GM18499 (cell line): Measurements from ENCODE around the gene KRT79.
"Not testable (repeated sequence)": the region's sequence is repeated elsewhere in the genome, so short reads cannot be mapped to it uniquely, and the experiment has no call there.

Experiments used
- ATAC-seq: cut with Tn5 transposase; IDR thresholded peaks from one replicate; pipeline ENCODE4 v1.9.1; 2021; ENCODE audit warnings: moderate number of reproducible peaks; ENCODE audit not compliant: insufficient read depth, unreplicated experiment

Gene KRT79

DNA sequence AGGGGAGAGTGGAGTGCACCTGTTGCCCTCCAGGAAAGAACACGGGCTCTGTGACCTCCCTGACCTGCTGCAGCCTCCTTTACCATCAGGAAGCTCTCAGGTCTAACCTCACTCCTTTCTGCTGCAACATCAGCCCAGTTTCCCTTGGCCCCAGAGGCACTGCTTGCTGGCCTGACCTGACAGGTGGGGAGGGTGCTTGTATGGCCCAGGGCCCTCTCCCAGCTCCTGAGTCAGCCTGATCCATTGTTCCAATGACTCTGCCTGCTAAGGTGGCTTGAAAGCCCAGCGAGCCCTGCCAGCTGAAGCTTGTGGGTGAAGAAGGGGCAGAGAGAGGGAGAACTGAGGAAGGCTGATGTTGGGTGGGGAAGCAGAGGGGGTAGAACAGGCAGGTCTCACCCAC lies 27.9 kb upstream of the KRT79 start:
- ATAC-seq, result no peak

DNA sequence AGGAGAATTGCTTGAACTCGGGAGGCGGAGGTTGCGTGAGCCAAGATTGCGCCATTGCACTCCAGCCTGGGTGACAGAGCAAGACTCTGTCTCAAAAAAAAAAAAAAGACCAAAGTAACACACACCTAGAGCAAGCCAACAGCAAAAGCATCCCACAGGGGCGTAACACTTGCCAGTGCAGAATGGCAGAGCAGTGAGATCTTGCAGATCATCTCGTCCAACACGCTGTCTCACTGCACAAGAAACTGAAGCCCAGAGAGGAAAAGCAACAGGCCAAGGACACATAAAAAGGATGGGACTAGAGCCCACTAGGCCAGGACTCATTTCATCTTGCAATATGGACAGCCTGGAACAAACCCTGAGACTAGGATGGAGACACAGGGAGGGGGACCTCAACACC lies 27.4 kb upstream of the KRT79 start:
- ATAC-seq, result no peak

DNA sequence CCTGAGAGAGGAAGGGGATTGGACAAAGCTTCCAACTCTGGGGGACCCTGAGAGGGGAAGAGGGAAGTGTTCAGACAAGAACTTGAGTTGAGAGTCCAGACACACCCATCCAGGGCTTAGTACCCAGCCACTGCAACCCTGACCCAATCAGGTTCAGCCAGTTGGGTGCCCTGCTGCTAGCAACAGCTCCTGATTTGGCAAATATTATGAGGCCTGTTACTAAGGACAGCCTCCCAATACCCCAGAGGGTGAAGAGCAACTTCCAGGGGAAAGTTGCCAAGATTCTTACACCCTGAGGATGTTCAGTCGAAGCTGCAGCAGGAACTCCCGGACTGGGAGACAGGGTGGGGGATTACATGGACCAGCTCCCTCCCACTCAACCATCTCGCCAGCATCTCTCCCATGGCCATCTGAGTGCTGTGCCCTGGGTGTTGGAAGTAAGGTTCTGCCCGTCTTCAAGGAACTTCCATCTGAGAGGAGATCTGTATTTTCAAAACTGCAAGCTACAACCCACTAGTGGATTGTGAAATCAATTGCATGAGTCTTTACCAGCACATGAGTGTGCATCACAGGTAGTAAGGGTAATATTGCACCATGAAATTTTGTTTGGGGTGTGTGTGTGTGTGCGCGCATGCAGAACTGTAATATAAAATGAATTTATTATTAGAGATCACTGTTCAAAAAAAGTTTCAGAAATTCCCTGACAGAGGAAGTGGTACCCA lies 26.2 kb upstream of the KRT79 start:
- ATAC-seq, result no peak

DNA sequence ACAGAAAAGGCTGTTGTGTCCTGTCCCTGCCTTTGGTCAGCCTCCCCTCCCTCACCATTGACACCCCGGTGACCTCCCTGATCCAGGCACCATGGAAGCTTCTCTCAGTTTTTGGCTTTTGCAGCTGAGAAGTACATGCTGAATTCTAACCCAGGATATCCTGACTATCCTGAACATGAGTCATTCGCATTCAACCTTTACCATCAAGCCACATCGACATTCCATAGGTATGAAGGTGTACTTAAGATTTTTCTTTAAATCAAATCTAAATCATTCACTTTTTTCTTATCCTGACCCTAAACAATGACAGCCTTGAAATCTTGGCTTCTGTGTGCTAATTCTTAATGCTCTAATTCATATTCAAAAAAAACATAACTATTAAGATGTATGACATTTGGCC lies 23.4 kb upstream of the KRT79 start:
- no peak for ATAC-seq

DNA sequence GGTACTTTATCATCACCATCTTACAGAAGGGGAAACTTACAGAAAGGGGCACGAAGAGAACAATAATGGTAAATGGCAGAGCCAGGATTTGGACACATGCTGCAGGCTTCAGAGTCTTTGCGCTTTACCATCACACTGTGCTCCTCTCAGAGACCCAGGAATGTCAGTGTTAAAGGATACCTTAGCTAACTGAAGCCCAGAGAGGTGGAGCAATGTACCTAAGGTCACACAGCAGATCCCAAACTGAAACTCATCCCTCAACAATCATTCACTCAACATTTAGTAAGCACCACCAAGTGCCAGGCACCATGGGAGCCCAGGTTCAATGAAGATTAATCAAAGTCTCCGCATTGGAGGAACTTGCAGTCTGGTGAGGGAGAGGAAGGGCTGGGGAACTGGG lies 22.7 kb upstream of the KRT79 start:
- no peak for ATAC-seq

DNA sequence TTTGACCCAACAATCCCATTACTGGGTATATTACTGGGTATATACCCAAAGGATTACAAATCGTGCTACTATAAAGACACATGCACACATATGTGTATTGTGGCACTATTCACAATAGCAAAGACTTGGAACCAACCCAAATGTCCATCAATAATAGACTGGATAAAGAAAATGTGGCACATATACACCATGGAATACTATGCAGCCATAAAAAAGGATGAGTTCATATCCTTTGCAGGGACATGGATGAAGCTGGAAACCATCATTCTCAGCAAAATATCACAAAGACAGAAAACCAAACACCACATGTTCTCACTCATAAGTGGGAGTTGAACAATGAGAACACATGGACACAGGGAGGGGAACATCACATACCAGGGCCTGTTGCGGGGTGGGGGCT lies 22.0 kb upstream of the KRT79 start:
- ATAC-seq, result not testable (repeated sequence)

DNA sequence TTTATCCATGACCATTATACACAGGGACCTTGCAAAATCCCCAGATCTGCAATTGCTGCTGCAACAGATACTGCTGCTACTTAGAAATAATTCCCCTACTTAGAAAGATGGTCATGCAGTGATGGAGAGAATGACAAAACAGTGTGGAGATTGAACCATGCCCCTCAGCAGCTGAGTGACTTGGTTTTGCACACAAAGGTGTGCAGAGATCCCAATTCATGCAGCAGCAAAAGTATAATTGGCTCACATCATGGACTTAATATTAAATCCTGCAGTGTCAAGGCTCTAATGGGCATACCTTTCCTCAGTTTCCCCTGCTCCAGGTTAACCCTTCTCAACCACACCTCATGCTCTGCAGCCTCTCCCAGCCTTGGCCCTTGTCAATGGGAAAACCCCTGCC lies 17.7 kb upstream of the KRT79 start:
- ATAC-seq, result no peak

DNA sequence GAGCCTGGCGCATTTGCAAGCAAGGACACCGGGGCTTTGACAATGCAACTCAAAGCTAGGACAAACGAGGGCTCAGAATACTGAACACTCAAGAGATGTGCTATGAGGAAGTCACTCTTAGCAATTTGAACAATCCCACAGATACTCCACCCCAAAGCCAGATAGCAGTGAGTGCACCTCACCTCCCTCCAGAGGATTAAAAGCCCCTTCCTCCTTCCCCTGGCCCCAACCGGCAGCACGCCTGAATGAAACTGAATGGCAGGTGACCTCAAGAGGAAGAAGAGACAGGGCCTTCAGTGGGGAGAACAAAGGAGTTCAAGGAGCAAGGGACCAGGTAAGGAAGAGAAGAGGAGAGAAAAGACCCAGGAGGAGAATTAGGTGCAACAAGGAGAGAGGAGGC lies 16.6 kb upstream of the KRT79 start:
- ATAC-seq, result no peak

DNA sequence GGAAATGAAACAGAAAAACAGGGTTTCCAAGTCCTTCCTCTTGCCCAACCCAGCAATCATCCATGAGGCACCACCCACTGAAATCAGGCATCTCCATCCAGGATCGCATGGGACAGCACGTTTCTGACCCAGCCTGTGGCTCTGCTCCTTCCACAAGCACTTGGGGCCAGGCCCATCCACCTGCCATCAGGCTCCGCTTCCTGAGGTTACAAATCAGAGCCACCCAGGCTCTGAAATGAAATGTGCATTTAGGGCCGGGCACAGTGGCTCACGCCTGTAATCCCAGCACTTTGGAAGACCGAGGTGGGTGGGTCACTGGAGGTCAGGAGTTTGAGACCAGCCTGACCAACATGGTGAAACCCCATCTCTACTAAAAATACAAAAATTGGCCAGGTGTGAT lies 15.4 kb upstream of the KRT79 start:
- ATAC-seq, result no peak

DNA sequence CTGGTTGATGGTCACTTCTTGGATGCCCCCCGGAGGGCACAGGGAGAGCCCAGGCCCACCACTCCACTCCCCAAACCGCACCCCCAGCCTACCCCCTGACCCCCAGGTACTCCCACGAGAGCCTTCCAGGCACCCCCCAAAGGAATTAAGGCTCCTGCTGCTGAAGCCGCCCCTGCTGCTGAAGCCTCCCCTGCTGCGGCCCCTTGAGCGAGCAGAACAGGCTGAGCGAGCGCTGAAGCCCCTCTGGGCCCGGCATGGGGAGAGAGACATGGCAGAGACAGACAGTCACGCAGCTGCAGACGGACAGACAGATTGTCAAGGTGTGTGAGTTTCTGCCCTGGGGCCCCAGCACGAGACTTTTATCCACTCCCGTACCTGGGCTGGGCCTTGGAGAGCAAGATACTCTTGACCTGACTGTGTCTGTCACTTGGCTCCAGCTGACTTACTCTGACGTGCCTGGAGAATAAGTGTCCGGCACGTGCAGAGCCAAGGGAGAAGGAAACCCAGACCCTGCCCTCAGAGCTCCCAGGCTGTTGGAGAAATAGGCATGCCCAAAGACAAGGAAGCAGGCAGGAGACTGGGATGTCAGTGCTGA lies 14.6 kb upstream of the KRT79 start, which contains the start of gene KRT78:
Gene KRT78 (minus strand): TSS at position 334 of the 595 bp plus-strand sequence. CDS start 64 bp downstream, at position 270.
- ATAC-seq, result no peak

DNA sequence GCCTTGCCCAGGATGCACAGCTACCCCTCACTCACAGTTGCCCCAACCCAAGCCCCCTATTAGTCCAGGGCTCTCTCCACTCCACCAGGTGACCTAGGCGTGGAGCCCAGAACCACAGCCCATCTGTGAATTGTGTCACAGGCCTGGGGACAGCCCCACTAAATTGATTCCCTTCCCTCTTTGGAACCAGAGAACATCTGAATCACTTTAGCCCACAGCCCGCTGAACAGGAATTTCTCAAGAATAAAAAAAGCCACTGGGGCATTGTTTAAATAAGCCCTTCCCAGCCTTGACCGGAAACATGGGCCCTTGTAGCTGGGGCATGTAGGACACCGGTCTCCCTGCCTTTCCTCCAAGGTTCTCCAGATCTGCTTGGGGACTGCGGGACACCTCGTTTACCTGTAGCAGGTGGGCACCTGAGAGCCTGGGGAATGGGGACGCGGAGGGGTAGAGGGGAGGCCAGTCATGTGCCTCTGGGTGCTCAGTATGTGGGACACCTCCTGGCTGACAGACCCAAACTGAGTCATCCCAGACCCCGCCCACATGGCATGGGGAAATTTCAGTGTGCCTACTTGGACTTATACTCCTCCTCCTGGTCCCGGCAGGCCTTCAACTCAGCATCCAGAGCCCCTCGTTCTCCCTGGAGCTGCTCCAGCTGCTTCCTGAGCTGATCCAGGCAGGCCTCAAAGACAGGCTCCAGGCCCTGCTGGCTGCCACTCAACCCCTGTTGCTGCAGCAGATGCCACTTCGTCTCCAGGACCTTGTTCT lies 13.4 kb upstream of the KRT79 start:
- no peak for ATAC-seq

DNA sequence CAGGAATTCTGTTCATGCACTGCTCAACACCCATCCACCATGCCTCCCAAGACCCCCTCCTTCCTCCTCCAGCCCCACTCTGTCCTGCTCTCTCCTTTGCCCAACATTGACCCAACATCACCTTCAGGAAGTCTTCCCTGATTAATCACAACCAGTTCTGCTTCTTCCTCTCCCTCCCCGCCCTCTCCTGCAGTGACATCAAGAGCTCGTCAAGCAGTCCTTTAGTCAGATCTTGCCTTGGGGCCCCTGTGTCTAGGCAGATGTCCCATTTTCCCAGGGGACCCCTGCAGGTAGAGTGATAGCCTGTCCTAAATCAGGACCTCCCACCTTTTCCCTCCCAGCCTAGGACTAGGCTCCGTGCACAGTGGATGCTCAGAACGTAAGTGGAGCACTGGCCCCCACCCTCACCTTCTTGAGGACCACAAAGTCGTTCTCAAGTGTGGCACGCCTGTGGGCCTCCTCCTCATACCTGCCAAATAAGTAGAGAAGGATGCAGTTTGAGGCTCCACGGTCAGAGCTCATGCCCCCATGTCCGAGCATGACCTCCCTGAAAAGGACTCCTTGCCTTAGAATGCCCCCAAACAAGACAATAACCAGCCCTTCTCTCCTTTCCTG lies 12.4 kb upstream of the KRT79 start:
- no peak for ATAC-seq

DNA sequence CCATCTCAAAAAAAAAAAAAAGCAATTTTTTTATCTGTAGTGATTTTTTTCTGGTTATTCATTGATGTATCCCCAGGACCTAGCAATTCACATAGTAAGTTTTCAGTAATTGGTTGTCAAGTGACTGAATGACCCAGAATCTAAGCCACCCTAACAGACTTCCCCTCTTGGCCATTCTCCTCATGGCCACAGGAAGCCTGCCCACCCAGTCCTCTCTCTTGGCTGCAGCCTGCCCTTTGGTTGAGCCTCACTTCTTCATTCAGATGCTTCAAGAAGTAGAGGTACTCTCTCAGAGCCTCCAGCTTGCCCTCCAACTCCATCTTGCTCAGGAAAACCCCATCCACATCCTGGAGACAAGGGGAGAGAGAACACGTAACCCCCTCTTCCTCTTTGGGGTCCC lies 11.8 kb upstream of the KRT79 start:
- ATAC-seq, result no peak

DNA sequence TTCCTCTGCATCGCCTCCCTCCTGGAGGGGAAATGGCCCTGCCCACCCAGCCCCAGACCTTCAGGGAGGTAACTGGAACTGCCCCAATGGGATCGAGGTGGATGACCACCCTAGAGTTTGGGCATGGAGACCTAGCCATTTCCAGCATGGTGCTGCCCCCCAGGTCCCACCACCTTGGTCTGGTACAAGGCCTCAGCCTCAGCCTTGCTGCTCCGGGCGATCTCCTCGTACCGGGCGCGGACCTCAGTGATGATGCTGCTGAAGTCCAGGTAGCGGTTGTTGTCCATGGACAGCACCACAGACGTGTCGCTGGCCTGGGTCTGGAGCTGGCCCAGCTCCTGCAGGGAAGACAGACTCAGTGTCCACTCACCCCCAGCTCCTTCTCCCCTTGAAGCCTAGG lies 10.3 kb upstream of the KRT79 start:
- ATAC-seq, result no peak

DNA sequence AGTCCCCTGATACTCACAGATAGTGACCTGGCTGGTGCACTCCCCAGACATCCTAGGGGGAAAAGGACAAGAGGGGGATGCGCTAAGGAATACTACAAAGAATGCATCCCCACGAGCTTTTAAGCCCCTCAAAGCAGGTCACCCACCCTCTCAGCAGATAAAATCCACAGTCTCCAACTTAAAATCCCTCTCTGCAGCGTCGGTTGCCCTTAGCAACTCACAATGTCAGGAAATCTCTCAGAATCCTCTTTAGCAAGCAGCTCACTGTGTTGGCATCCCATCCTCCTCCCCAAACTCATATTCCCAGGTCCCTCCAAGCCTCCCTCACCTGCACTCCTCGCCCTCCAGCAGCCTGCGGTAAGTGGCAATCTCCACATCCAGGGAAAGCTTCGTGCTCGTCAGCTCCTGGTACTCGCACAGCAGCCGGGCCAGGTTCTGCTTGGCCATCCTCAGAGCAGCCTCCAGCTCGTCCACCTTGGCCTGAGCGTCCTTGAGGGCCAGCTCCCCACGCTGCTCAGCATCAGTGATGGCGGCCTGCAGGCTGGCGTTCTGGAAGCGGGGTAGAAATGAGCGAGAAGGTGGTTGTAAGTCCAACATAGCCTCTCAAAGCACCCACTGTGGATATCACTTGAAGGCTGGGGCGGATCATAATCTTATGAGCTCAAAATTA lies 5.5 kb upstream of the KRT79 start:
- ATAC-seq, result no peak

DNA sequence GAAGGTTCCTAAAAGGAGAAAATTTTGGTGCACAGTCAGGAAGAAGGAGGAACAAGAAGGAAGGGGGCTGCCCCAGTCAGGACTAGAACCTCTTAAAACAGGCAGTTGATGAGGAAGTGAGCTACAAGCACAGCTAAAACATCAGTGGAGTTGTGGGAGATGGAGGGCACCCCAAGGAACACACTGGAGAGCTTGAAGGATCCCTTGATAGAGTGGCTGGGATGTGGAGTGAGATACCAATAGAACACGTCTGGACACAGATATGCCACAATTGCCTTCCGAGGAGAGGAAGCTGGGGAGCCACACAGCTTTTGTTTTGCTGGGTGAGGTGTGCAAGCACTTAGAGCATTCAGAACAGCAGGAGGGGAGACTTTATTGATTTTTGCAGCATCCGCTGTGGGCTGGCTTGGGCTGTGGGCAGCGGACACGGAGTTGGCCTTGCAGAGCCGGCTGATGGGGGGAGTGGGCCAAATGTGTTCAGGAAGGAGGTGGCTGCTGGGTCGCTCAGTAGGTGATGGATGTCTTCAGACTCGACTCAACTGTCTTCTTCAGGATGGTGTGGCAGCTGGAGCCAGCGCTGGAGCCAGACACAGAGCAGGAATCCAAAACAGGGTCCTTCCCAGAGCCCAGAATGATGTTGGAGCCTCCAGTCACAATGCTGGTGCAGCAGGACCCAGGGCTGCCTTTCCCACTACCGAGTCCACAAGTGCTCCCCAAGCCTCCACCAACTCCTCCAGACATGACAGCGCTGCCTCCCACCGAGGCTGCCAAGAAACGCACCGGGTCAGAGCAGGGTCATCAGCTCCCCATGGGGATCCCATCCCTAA lies 4.7 kb upstream of the KRT79 start:
- no peak for ATAC-seq

DNA sequence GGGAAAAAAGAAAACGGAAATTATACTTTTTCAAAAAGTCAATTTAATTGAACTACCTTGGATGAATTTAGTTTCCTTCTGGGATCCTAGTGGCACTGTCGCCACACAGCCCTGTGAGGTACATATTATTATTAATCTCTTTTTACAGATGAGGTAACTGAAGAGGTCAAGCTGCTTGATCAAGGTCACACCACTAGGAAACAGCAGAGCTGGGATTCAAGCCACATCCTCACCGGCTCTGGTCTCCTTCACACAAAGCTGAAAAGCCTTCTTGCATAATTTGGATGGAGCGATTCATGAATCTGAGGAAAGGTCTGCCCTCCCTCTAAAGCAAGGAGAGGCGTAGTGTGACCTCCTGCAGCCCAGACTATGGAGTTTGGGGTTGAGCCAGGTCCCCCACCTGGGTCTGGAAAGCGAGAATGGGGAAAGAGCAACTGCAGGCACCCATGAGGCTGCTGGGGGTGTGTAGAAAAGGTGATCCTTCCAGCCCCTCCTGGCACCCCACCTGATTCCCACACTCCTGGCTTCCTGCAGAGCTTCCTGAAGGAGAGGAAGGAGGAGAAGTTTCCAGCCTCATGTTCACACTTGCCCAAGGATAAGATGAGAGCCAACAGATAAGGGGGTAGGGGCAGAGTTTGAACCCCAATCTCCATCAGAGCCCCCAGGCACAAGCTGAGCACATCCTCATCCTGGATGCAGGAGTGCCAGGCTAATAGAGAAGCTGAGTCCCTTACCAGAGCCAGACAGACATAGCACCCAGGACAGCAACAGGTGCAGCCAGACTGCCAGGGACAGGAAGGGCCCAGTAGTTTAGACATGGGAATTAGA lies 3.9 kb upstream of the KRT79 start:
- ATAC-seq, result no peak

DNA sequence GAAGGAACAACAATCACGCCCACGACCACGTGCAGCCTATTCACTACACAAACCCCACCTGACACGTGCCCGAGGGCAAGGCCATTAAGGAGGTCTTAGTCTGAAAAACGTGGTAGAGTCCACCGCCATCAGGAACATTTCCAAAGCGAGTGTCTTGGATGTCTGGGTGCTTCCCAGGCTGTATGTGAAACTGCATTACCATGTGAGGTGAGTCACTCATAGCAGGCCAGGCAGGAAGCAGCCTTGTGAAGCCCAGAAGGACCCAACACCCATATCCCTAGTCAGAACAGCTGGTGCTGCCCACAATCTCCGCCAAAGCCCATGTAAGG lies 3.3 kb upstream of the KRT79 start:
- ATAC-seq, result no peak
